Tibial nerve (tissue), 4 donors: ENCODE measurements around the gene RYR3. TPM values are rescaled to one million over a fixed set of nuclear protein-coding genes. Genes with fewer than 3 reads are reported as not detected.

Experiments used
- DNase-seq, 2 donors: peaks; one replicate each; pipeline ENCODE4 v3.0.0-alpha.2; 2019; ENCODE audit warnings: low spot score in 2 of 2
- H3K27ac ChIP-seq, 4 donors: fragments of 200-600 bp; sonication (generic) in 3 of 4; one replicate each; pipeline ENCODE4 v1.5.1; 2017 to 2019; ENCODE audit warnings: mild to moderate bottlenecking in 1 of 4
- H3K27me3 ChIP-seq, 2 donors: fragments of 200-600 bp; sonication (generic) in 1 of 2; one replicate each; pipeline versions ENCODE4 v1.5.1 to v1.6.0; 2017 to 2019
- H3K36me3 ChIP-seq, 3 donors: fragments of 200-600 bp; sonication (generic); one replicate each; pipeline ENCODE4 v1.5.1; 2018 to 2019
- H3K4me1 ChIP-seq, 4 donors: fragments of 200-600 bp; sonication (generic) in 3 of 4; one replicate each; pipeline ENCODE4 v1.5.1; 2017 to 2019
- H3K4me3 ChIP-seq, 4 donors: fragments of 200-600 bp; sonication (generic) in 3 of 4; one replicate each; pipeline ENCODE4 v1.5.1; 2017 to 2019; ENCODE audit warnings: mild to moderate bottlenecking in 1 of 4, moderate library complexity in 1 of 4
- H3K9me3 ChIP-seq, 4 donors: fragments of 200-600 bp; sonication (generic) in 3 of 4; one replicate each; pipeline ENCODE4 v1.5.1; 2017 to 2019
- EP300 ChIP-seq, 2 donors: sonication (generic); formaldehyde crosslinking; IDR thresholded peaks; one replicate each; pipeline ENCODE4 v1.6.1; 2017; ENCODE audit warnings: antibody characterized with exemption in 2 of 2, mild to moderate bottlenecking in 1 of 2
- POLR2A ChIP-seq, 2 donors: fragments of 450-650 bp; IDR thresholded peaks; one replicate each; pipeline ENCODE4 v1.6.1; 2017; ENCODE audit warnings: antibody characterized with exemption in 2 of 2, mild to moderate bottlenecking in 2 of 2, moderate library complexity in 2 of 2
- WGBS, 2 donors: methylation state at CpG; one replicate each; pipeline ENCODE4 v1.1.5; 2018; 5-methylcytosine and 5-hydroxymethylcytosine counted together
- total RNA-seq, 4 donors: library from RNA; depleted of rRNA; stranded (reverse); fragments of >200 nt; gene quantifications; one replicate each; pipeline ENCODE4 v1.1.0, GENCODE V29; 2016
- TF ChIP-seq, protein P1 (sequence below), 5 experiments: fragments of 200-600 bp in 3 of 5; fragments of 450-650 bp in 2 of 5; sonication (generic) in 3 of 5; IDR thresholded peaks; one replicate each; pipeline ENCODE4 v1.5.1; 2016 to 2019; ENCODE audit warnings: antibody characterized with exemption in 5 of 5, mild to moderate bottlenecking in 3 of 5, moderate library complexity in 2 of 5

Gene RYR3
- 1 to 10 TPM; 1.2 to 7.0 (median 5.4) TPM for total RNA-seq

DNA sequence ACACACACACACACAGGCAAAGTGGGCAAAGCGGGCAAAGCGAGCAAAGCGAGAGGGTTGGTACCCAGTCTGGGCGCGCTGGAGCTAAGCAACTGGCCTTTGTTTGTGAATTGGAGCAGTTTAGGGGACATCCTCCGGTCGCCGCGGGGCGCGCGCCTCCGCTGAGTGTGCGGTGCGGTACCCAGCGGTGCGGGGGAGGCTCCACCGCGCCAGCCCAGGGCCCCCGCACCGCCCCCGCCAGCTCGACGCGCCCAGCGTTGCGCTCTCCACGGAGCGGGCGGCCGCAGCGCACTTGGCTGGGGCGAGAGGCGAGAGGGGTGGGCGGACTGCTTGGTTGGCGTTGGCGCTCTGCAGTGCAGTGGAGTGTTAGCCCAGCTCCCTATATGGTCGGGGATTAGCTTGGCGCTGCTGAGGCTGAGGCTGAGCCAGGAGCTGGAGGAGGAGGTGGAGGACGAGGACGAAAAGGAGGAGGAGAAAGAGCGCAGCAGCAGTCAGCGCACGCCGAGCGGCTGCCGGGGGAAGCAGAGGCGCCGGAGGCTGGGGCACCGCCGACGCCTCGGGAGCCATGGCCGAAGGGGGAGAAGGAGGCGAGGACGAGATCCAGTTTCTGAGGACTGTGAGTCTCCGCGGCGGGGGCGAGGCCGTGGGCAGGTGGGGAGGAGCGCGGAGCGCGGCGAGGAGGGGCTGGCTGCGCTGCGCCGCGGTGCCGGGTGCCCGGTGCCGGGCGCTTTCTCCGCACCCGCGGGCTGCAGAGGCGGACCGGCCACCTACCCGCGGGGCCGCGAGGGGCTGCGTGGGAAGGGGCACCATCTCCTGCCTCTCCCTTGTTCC is at the start of gene RYR3:
Gene RYR3 (plus strand): TSS at position 487 of the 831 bp plus-strand sequence. CDS start 79 bp downstream, at position 566.
- H3K4me1 ChIP-seq: peaks cover 0 to 14% (median 0%) of the 10 kb centered on the region in 4 donors
- TF ChIP-seq, protein P1, sequence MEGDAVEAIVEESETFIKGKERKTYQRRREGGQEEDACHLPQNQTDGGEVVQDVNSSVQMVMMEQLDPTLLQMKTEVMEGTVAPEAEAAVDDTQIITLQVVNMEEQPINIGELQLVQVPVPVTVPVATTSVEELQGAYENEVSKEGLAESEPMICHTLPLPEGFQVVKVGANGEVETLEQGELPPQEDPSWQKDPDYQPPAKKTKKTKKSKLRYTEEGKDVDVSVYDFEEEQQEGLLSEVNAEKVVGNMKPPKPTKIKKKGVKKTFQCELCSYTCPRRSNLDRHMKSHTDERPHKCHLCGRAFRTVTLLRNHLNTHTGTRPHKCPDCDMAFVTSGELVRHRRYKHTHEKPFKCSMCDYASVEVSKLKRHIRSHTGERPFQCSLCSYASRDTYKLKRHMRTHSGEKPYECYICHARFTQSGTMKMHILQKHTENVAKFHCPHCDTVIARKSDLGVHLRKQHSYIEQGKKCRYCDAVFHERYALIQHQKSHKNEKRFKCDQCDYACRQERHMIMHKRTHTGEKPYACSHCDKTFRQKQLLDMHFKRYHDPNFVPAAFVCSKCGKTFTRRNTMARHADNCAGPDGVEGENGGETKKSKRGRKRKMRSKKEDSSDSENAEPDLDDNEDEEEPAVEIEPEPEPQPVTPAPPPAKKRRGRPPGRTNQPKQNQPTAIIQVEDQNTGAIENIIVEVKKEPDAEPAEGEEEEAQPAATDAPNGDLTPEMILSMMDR (IDR thresholded peaks at IDR 0.05): no peak
- TF ChIP-seq EP300 (IDR thresholded peaks at IDR 0.05): no peak
- no peak for TF ChIP-seq POLR2A (IDR thresholded peaks at IDR 0.05)
- 1% methylated on average over 58 to 61 of the region's 84 CpGs for WGBS, 2 donors
- H3K27me3 ChIP-seq: peaks cover 0 to 32% of the 10 kb centered on the region in 2 donors
- no peaks in the 10 kb centered on the region for H3K9me3 ChIP-seq
- H3K4me3 ChIP-seq: peak within 1 kb of the TSS; percentile 15 to 50 (median 22)
- DNase-seq: no peak
- no peaks in the 10 kb centered on the region for H3K36me3 ChIP-seq
- peak within 1 kb of the TSS in 1 of 4 donors; percentile 53 for H3K27ac ChIP-seq

DNA sequence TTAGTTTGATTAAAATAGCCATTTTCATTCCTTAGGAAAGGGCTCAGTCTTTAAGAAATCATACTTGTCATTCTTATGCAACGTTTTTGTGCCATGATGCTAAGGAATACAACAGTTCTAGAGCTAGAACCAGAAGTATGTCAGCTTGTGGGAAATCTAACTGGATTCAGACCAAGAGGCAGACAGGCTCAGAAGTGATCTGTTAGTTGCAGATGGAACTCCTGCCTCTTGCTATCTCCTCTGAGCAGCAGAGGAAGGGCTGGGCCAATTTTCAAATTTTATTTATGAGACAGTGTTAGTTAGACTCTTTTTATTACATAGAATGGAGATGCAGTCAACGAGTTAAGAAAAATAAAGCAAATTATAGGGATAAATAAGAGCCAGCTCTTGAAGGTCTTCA is 48.5 kb upstream of the RYR3 start:
- TF ChIP-seq EP300 (IDR thresholded peaks at IDR 0.05) (no peak), POLR2A (IDR thresholded peaks at IDR 0.05) (no peak)
- TF ChIP-seq, protein P1 (IDR thresholded peaks at IDR 0.05): no peak
- H3K27ac ChIP-seq: no peak overlapping the region
- 50 to 51% methylated on average over 2 of the region's 2 CpGs for WGBS, 2 donors
- H3K9me3 ChIP-seq: no peaks in the 10 kb centered on the region
- no peaks in the 10 kb centered on the region for H3K36me3 ChIP-seq
- no peaks in the 10 kb centered on the region for H3K4me1 ChIP-seq
- H3K4me3 ChIP-seq: no peak overlapping the region
- no peaks in the 10 kb centered on the region for H3K27me3 ChIP-seq
- DNase-seq: no peak

DNA sequence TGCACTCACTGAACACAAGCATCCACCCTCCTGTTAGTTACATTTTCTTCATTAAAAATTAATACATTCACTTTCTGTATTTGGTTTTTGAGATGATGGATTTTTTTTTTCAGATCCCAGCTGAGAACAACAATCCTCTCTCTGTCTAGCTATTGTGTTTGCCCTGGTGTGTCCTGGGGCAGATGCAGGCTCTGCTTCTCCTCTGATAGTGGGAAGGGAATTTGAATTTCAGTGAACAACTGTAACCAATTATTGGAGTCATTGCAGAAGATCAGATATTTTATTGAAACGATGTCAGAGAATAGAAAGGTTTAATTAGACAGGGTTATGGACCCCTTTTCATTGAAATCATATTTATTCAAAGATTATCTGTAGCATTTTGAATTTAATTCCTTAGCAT is 33.1 kb upstream of the RYR3 start:
- no peak for DNase-seq
- peaks cover 0 to 16% (median 0%) of the 10 kb centered on the region in 4 donors for H3K9me3 ChIP-seq
- H3K4me1 ChIP-seq: no peaks in the 10 kb centered on the region
- H3K27ac ChIP-seq: no peak overlapping the region
- H3K4me3 ChIP-seq: no peak overlapping the region
- WGBS, 2 donors: 24 to 32% methylated on average over 1 of the region's 1 CpG
- H3K27me3 ChIP-seq: no peaks in the 10 kb centered on the region
- no peak for TF ChIP-seq POLR2A (IDR thresholded peaks at IDR 0.05)
- TF ChIP-seq, protein P1 (IDR thresholded peaks at IDR 0.05): no peak
- TF ChIP-seq EP300 (IDR thresholded peaks at IDR 0.05): no peak
- H3K36me3 ChIP-seq: no peaks in the 10 kb centered on the region

DNA sequence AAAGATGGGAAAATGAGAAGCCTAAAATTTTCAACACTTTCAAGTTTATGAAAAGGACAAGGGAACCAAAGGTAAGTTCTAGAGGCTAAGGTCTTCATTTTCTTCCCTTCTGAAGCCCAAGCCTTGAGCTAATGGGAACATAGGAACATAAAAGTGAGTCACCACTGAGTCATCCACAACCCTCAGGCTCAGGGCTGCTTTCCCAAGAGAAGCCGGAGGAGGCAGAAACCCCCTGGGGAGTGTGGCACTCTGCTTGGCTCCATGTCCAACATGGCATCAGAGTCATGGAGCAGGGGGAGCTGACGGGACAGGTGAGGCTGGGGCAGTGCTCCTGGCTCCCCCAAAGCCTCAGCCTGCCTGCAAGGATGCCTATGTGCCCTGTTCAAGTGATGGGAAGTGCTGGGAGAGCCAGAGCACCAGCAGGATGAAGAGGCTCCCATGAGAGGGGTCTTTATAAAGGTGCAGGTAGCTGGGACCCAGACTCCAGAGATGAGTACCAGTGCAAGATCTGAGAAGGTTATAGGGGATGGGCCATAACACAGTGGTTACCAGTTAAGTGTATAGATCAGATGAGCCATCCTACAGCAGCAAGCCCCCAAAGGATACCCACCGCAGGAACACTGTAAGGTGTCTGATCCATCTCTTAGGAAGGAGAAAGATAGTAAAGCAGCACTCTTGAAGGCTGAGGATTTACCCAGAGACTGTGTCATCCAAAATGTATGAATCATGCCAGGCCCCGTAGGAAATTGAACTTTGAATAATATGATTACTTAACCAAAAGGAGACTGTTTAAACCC is 31.8 kb upstream of the RYR3 start:
- Histone ChIP-seq H3K27me3 (no peaks in the 10 kb centered on the region), H3K4me1 (no peaks in the 10 kb centered on the region), H3K27ac (no peak overlapping the region), H3K36me3 (no peaks in the 10 kb centered on the region), H3K9me3 (peaks cover 0 to 11% (median 0%) of the 10 kb centered on the region in 4 donors), H3K4me3 (no peak overlapping the region)
- no peak for DNase-seq
- TF ChIP-seq POLR2A (IDR thresholded peaks at IDR 0.05): no peak
- TF ChIP-seq EP300 (IDR thresholded peaks at IDR 0.05): no peak
- TF ChIP-seq, protein P1 (IDR thresholded peaks at IDR 0.05): no peak
- WGBS, 2 donors: 46 to 55% methylated on average over 4 of the region's 4 CpGs
